ENCODE results near the gene LCP2. TPM values are rescaled to one million over a fixed set of nuclear protein-coding genes. Genes with fewer than 3 reads are reported as not detected.

LCP2 gene
- total RNA-seq, 1 donor from 2014 or later: not detected

DNA sequence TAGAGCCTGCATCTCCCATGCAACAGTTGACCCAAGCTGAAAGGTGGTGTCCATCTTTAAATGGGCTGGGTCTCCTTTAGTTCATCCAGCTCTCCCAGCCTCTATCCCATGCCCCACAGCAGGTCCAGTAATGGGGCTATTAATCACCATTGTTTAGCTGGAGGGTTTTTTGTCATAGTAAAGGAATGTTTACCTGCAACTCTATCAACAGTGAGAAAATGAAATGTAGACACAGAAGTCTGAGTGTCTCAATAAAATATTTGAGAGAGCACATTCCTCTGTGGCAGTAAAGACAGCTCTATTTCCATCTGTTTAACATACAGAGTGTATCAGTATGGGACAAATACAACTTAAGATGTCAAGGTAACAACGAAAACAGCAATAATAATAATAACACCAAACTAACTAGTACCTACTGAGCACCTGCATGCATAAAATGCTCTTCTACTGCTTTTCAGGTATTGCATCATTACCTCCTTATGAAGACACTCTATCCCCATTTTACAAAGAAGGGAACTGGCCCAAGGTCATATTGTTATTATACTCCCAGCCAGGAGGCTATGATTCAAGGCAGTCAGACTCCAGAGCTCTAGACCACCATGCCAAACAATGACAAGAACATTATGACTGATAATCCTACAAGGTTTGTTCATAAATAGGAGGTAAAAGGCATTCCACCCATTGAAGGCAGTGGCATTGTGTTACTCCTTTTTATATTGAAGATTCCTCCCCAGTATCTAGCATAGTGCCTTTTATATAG is 85.8 kb downstream of the LCP2 start:
- TF ChIP-seq, protein P1, sequence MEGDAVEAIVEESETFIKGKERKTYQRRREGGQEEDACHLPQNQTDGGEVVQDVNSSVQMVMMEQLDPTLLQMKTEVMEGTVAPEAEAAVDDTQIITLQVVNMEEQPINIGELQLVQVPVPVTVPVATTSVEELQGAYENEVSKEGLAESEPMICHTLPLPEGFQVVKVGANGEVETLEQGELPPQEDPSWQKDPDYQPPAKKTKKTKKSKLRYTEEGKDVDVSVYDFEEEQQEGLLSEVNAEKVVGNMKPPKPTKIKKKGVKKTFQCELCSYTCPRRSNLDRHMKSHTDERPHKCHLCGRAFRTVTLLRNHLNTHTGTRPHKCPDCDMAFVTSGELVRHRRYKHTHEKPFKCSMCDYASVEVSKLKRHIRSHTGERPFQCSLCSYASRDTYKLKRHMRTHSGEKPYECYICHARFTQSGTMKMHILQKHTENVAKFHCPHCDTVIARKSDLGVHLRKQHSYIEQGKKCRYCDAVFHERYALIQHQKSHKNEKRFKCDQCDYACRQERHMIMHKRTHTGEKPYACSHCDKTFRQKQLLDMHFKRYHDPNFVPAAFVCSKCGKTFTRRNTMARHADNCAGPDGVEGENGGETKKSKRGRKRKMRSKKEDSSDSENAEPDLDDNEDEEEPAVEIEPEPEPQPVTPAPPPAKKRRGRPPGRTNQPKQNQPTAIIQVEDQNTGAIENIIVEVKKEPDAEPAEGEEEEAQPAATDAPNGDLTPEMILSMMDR (IDR thresholded peaks at IDR 0.05): no peak
- Mint-ChIP-seq H3K27ac (ENCODE audit: unreplicated experiment) (no peak overlapping the region), H3K9me3 (ENCODE audit: low read depth) (peaks cover 8% of the 10 kb centered on the region), H3K36me3 (ENCODE audit: low read depth) (peaks cover 4% of the 10 kb centered on the region), H3K4me3 (ENCODE audit: unreplicated experiment) (no peak overlapping the region), H3K27me3 (ENCODE audit: low read depth) (peaks cover 27% of the 10 kb centered on the region), H3K4me1 (ENCODE audit: low read depth) (no peaks in the 10 kb centered on the region)
- DNase-seq (ENCODE audit: low spot score): no peak

DNA sequence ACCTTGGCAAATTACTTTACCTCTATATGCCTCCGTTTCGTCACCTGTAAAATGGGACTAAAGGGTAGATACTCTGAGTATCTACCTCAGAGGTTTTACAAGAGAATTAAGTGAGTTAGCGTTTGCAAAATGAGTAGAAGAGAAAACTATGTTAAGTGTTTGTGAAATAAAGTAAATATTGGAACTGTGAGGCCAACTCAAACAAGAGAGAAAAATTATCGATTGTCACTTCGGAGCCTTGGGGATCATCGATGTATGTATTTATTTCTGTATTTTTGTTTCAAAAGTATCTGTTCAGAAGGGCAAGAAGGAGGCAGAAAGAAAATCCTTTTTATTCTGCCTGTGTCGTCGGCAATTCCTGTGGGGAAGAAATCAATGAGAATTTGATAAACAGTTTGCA is 90.6 kb downstream of the LCP2 start:
- Mint-ChIP-seq H3K36me3 (ENCODE audit: low read depth) (peaks cover 4% of the 10 kb centered on the region), H3K27me3 (ENCODE audit: low read depth) (peaks cover 33% of the 10 kb centered on the region), H3K4me1 (ENCODE audit: low read depth) (no peaks in the 10 kb centered on the region), H3K4me3 (ENCODE audit: unreplicated experiment) (no peak overlapping the region), H3K27ac (ENCODE audit: unreplicated experiment) (no peak overlapping the region), H3K9me3 (ENCODE audit: low read depth) (peaks cover 8% of the 10 kb centered on the region)
- TF ChIP-seq, protein P1 (IDR thresholded peaks at IDR 0.05): no peak
- no peak for DNase-seq (ENCODE audit: low spot score)

DNA sequence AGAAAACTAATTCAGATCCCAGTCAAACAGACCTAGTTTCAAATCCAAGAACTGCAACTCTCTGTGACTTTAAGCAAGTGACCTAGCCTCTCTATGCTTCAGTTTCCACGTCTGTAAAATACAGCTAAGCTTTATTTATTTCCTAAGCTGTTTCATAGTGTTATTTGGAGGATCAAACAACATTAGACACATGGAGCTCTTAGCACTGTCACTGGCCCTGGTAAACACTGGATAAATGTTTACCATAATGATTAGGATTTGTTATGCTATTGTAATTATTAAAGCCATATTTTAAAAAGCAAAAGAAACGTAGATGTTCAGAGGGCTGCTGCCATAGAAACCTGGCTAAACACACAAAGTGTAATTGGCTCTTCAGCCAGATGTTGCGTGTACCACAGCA is 91.4 kb downstream of the LCP2 start:
- no peak overlapping the region for H3K27ac Mint-ChIP-seq (ENCODE audit: unreplicated experiment)
- peaks cover 8% of the 10 kb centered on the region for H3K9me3 Mint-ChIP-seq (ENCODE audit: low read depth)
- H3K4me1 Mint-ChIP-seq (ENCODE audit: low read depth): no peaks in the 10 kb centered on the region

DNA sequence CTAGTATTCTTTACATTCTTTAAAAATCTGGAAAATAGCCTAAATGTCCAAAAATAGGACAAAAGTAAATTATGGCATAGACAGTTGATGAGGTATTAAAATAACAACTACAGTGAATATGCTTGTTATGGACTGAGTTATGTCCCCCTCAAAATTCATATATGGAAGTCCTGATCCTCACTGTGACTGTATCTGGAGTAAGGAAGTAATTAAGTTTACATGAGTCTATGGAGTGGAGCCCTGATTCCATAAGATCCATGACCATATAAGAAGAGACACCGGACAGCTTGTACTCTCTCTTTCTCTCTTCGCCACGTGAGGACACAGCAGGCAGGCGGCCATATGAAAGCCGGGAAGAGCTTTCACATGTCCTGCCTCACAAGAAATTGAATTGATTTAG is 93.4 kb downstream of the LCP2 start:
- TF ChIP-seq, protein P1 (IDR thresholded peaks at IDR 0.05): no peak
- no peaks in the 10 kb centered on the region for H3K4me1 Mint-ChIP-seq (ENCODE audit: low read depth)
- no peak for DNase-seq (ENCODE audit: low spot score)
- no peaks in the 10 kb centered on the region for H3K9me3 Mint-ChIP-seq (ENCODE audit: low read depth)
- no peak overlapping the region for H3K27ac Mint-ChIP-seq (ENCODE audit: unreplicated experiment)
- H3K36me3 Mint-ChIP-seq (ENCODE audit: low read depth): no peaks in the 10 kb centered on the region
- H3K27me3 Mint-ChIP-seq (ENCODE audit: low read depth): peaks cover 34% of the 10 kb centered on the region
- no peak overlapping the region for H3K4me3 Mint-ChIP-seq (ENCODE audit: unreplicated experiment)

More for the DNA sequence above, 91.4 kb downstream of the LCP2 start:
- Mint-ChIP-seq H3K4me3 (ENCODE audit: unreplicated experiment) (no peak overlapping the region), H3K27me3 (ENCODE audit: low read depth) (peaks cover 39% of the 10 kb centered on the region), H3K36me3 (ENCODE audit: low read depth) (peaks cover 4% of the 10 kb centered on the region)
- TF ChIP-seq, protein P1 (IDR thresholded peaks at IDR 0.05): no peak
- DNase-seq (ENCODE audit: low spot score): no peak

DNA sequence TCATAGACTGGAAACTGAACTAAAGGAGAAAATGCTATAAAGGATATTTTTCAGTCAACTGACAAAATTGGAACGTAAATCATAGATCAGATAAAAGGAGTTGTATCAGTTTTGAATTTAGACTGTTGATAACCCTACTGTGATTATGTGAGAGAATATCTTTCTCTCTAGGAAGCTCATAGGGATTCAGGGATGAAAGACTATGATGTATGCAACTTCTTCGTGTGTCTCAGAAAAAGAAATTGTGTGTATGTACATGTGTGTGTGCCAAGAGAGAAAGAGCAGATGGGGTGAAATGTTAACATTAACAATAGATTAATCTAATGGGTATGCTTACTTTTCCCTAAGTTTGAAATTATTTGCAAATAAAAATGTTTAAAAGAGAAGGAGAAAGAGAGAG is 95.5 kb downstream of the LCP2 start:
- no peaks in the 10 kb centered on the region for H3K36me3 Mint-ChIP-seq (ENCODE audit: low read depth)
- no peak overlapping the region for H3K4me3 Mint-ChIP-seq (ENCODE audit: unreplicated experiment)
- H3K27ac Mint-ChIP-seq (ENCODE audit: unreplicated experiment): no peak overlapping the region
- H3K27me3 Mint-ChIP-seq (ENCODE audit: low read depth): peaks cover 39% of the 10 kb centered on the region
- TF ChIP-seq, protein P1 (IDR thresholded peaks at IDR 0.05): no peak
- no peaks in the 10 kb centered on the region for H3K9me3 Mint-ChIP-seq (ENCODE audit: low read depth)
- no peaks in the 10 kb centered on the region for H3K4me1 Mint-ChIP-seq (ENCODE audit: low read depth)
- DNase-seq (ENCODE audit: low spot score): no peak
